Right cardiac atrium (tissue), 5 donors: ENCODE measurements around the gene RSL24D1. TPM values are rescaled to one million over a fixed set of nuclear protein-coding genes. Genes with fewer than 3 reads are reported as not detected.

Source experiments
- ATAC-seq, 2 donors: fragments of 200-7000 bp; cut with Tn5 transposase; one replicate each; pipeline versions ENCODE4 v1.8.0 to v1.9.1; 2020; ENCODE audit warnings: moderate library complexity in 2 of 2, mild to moderate bottlenecking in 1 of 2
- DNase-seq, 3 donors: peaks; one replicate each; pipeline ENCODE4 v3.0.0-alpha.2; 2020
- H3K27ac ChIP-seq: one replicate; pipeline ENCODE4 v1.5.1; 2013; ENCODE audit warnings: mild to moderate bottlenecking, low read length, control low read depth, moderate library complexity
- H3K27me3 ChIP-seq: one replicate; pipeline ENCODE4 v1.6.1; 2013; ENCODE audit not compliant: control insufficient read depth, insufficient read depth
- H3K4me1 ChIP-seq: one replicate; pipeline ENCODE4 v1.6.1; 2013; ENCODE audit warnings: low read length; ENCODE audit not compliant: control insufficient read depth, insufficient read depth
- H3K4me3 ChIP-seq: one replicate; pipeline ENCODE4 v1.5.1; 2013; ENCODE audit warnings: low read length, control low read depth
- H3K9me3 ChIP-seq: one replicate; pipeline ENCODE4 v1.6.1; 2013; ENCODE audit warnings: low read length; ENCODE audit not compliant: control insufficient read depth
- WGBS: extraction: QIAGEN DNeasy Blood & Tissue Kit; methylation state at CpG from one replicate; pipeline ENCODE4 v1.1.7; 2013; 5-methylcytosine and 5-hydroxymethylcytosine counted together
- intact Hi-C, 4 donors: fragments of 100-400 bp; cut with DNase I; formaldehyde crosslinking; loops; one replicate each; pipeline versions ENCODE4 v1.11.0 to v1.14.0; 2022 to 2023
- polyA plus RNA-seq: library from polyadenylated mRNA; stranded (reverse); fragments of 200-250 nt; gene quantifications from one replicate; pipeline ENCODE4 v1.2.3, GENCODE V29; 2013
- total RNA-seq, 4 donors: library from RNA; stranded (reverse); fragmentation: NEBNext Ultra II Directional; extraction: Animal tissue kit (Norgen Biotek cat#: 25700); gene quantifications; one replicate each; pipeline ENCODE4 v1.2.1, GENCODE V29; 2021
- donor health status: healthy with polysubstance abuse.
- donor health status: DM: no; HTN: yes; CAD: no.
- donor health status: DM: no; HTN: no; CAD: no.
- donor health status: DM: no; HTN: yes; CAD: no; lungs with severe emphysema.
- donor health status: DM: yes; HTN: yes; CAD: no.

The RSL24D1 gene
- total and polyA plus RNA-seq, 5 donors, result 54.0 to 59.2 (median 55.1) TPM

- intact Hi-C loops, result no loop called here
- Histone ChIP-seq H3K4me3 (no peak overlapping the region), H3K4me1 (no peaks in the 10 kb centered on the region), H3K27ac (no peak overlapping the region), H3K27me3 (no peaks in the 10 kb centered on the region), H3K9me3 (no peaks in the 10 kb centered on the region)
- 97% methylated on average over 4 of the region's 4 CpGs for WGBS
- no peak for ATAC-seq
- no peak for DNase-seq
Observed at GRCh38 chr15:55204464-55204863, 7.7 kb upstream of the RSL24D1 start.

GRCh38 chr15:55202206-55202605, 5.5 kb upstream of the RSL24D1 start:
- WGBS, result 98% methylated on average over 1 of the region's 1 CpG
- Histone ChIP-seq H3K27ac (no peak overlapping the region), H3K4me1 (no peaks in the 10 kb centered on the region), H3K27me3 (no peaks in the 10 kb centered on the region), H3K4me3 (no peak overlapping the region), H3K9me3 (no peaks in the 10 kb centered on the region)
- intact Hi-C loops, result no loop called here
- DNase-seq (no peak), ATAC-seq (no peak)

- 96% methylated on average over 3 of the region's 3 CpGs for WGBS
- DNase-seq, result no peak
- Histone ChIP-seq H3K27ac (no peak overlapping the region), H3K4me1 (no peaks in the 10 kb centered on the region), H3K4me3 (no peak overlapping the region), H3K9me3 (no peaks in the 10 kb centered on the region), H3K27me3 (no peaks in the 10 kb centered on the region)
- intact Hi-C loops, result no loop called here
- no peak for ATAC-seq
Observed at GRCh38 chr15:55198706-55199105, 2.0 kb upstream of the RSL24D1 start.

GRCh38 chr15:55197719-55198118, 978 bp upstream of the RSL24D1 start:
- no peaks in the 10 kb centered on the region for H3K27me3 ChIP-seq
- H3K4me1 ChIP-seq, result no peaks in the 10 kb centered on the region
- H3K4me3 ChIP-seq, result peak overlapping the region; percentile 87
- H3K9me3 ChIP-seq, result no peaks in the 10 kb centered on the region
- WGBS, result 46% methylated on average over 4 of the region's 4 CpGs
- intact Hi-C loops, result no loop called here
- ATAC-seq (no peak), DNase-seq (no peak)
- H3K27ac ChIP-seq, result no peak overlapping the region

DNA sequence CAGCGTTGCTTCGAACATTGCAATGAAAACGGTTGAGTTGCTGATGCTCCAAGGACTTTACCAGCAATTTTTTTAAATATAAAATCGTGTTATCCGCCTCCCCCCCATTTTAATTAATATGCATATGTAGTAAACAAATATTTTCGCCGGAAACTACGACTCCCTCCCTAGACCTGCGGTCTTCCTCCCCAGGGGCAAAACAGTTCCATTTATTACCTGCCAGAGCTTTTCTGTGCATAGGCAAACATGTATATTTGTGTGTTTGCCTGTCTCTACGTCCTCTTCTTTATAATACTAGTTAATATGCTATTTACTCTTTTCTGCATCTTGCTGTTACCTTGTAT, 593 bp upstream of the RSL24D1 start:
- H3K27me3 ChIP-seq, result no peaks in the 10 kb centered on the region
- ATAC-seq (no peak), DNase-seq (no peak)
- H3K9me3 ChIP-seq, result no peaks in the 10 kb centered on the region
- H3K4me1 ChIP-seq, result no peaks in the 10 kb centered on the region
- intact Hi-C loops, result no loop called here
- under 1% methylated on average over 10 of the region's 10 CpGs for WGBS
- H3K4me3 ChIP-seq, result peak overlapping the region; percentile 87
- peak overlapping the region; percentile 94 for H3K27ac ChIP-seq

DNA sequence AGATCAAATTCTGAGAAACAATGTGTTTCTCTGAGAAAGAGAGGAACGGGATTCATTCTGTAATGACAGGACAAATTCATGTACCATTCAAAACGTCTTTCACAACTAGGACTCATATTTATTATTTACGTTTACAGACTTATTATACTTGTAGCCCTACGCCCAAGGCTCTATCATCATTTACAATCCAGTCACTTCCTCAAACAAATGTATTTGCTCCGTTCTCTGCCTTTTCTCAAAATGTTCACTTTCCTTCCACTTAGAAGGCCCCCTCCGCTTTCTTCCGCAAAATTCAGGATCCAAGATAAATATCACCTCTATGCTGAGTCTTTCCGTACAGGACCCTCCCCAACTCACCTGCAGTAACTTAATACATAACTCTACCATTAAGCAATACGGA, 745 bp downstream of the RSL24D1 start:
- no peaks in the 10 kb centered on the region for H3K9me3 ChIP-seq
- H3K27me3 ChIP-seq, result no peaks in the 10 kb centered on the region
- ATAC-seq, result no peak
- intact Hi-C loops, result no loop called here
- DNase-seq, result no peak
- H3K4me1 ChIP-seq, result no peaks in the 10 kb centered on the region
- 2% methylated on average over 9 of the region's 9 CpGs for WGBS
- H3K27ac ChIP-seq, result peak overlapping the region; percentile 94
- peak overlapping the region; percentile 87 for H3K4me3 ChIP-seq

- Histone ChIP-seq H3K27ac (no peak overlapping the region), H3K9me3 (no peaks in the 10 kb centered on the region), H3K4me1 (no peaks in the 10 kb centered on the region), H3K27me3 (no peaks in the 10 kb centered on the region), H3K4me3 (no peak overlapping the region)
- DNase-seq, result no peak
- intact Hi-C loops, result no loop called here
- ATAC-seq, result no peak
Observed at GRCh38 chr15:55194256-55194655, 2.5 kb downstream of the RSL24D1 start.

DNA sequence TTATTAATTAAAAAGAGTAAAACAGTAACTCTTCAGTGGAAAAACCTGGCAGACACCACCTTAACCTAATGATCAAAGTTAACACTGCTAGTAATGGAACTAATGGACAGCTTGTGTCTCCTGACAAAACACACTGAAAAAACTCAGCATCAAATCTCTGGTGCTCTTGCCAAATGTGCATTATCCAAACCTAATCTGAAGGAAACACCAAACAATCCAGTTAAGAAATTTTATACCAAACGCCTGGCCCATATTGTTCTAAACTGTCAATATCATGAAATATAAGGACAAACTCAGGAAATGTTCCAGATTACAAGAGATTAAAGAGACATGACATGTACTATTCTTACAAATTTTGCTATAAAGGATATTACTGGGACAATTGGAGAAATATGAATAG, 10.4 kb downstream of the RSL24D1 start:
- Histone ChIP-seq H3K27ac (no peak overlapping the region), H3K9me3 (no peaks in the 10 kb centered on the region), H3K4me3 (no peak overlapping the region), H3K27me3 (no peaks in the 10 kb centered on the region), H3K4me1 (no peaks in the 10 kb centered on the region)
- WGBS, result 63% methylated on average over 1 of the region's 1 CpG
- intact Hi-C loops, result no loop called here
- ATAC-seq (no peak), DNase-seq (no peak)

DNA sequence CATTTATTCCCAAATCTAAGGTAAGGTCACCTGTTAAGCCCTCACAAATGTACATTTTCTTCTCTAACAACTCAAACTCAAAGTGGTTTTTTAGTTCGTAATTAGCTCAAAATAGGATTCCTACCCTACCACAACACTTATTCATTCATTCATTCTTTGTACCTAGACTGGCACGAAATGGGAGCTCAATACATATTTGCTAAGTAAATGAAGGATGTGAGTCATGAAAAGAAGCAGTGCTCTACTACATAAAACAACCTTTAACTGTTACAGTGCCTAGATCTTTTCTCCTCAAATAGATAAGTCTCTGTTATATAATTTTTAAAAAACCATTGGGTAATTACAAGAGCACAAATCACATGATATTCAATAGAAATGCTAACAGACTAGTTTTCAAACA, 13.1 kb downstream of the RSL24D1 start:
- DNase-seq, result no peak

GRCh38 chr15:55179141-55179540, 17.6 kb downstream of the RSL24D1 start:
- Histone ChIP-seq H3K27me3 (no peaks in the 10 kb centered on the region), H3K4me1 (no peaks in the 10 kb centered on the region), H3K27ac (no peak overlapping the region), H3K4me3 (no peak overlapping the region), H3K9me3 (no peaks in the 10 kb centered on the region)
- intact Hi-C loops, result no loop called here
- no peak for DNase-seq
- ATAC-seq, result no peak

More for the DNA sequence above, 13.1 kb downstream of the RSL24D1 start:
- ATAC-seq, result no peak
- Histone ChIP-seq H3K9me3 (no peaks in the 10 kb centered on the region), H3K4me1 (no peaks in the 10 kb centered on the region), H3K4me3 (no peak overlapping the region), H3K27me3 (no peaks in the 10 kb centered on the region), H3K27ac (no peak overlapping the region)
- intact Hi-C loops, result no loop called here
- WGBS, result 89% methylated on average over 2 of the region's 2 CpGs

DNA sequence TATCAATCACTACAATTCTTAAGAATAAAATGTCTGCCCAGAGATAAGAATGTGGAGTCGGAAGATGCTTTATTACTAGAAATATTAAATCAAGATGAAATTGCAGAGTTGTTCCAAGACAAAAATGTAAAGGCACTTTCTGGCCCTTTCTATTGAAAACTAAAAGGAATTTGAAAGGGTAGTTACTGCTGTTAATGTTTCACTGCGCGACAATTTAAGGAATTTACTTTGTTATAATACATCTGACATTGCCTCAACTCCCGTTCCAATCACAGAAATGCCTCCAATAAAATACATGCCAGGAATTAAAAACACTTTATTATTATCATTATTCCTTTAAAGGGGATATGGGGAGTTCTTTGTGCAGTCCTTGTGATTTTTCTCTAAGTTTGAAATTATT, 26.4 kb downstream of the RSL24D1 start:
- no peaks in the 10 kb centered on the region for H3K27me3 ChIP-seq
- no peak overlapping the region for H3K4me3 ChIP-seq
- no peak for ATAC-seq
- intact Hi-C loops, result no loop called here
- no peak overlapping the region for H3K27ac ChIP-seq
- no peaks in the 10 kb centered on the region for H3K4me1 ChIP-seq
- no peaks in the 10 kb centered on the region for H3K9me3 ChIP-seq
- DNase-seq, result no peak
- WGBS, result 70% methylated on average over 4 of the region's 4 CpGs

DNA sequence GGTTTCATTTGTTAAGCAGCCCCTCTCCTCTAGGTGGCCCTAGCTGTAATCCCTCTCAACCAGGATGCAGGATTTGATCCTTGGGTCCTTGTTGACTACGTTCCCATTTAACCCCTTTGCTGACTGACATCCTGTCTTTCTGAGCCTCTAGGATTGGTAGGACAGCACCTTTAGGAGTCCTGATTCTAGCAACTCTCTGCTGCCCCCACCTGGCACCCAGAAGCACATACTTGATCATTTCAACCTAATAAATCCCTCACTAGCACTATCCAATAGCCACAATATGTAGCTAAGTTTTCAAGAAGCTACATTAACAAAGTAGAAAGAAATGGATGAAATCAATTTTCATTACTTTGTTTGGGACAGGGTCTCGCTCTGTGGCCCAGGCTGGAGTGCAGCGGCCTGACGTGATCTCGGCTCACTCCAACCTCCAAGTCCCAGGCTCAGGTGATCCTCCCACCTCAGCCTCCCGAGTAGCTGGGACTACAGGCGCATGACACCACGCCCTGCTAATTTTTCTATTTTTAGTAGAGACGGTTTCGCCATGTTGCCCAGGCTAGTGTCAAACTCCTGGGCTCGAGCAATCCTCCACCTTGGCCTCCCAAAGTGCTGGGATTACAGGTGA, 28.3 kb downstream of the RSL24D1 start:
- peak; percentile 40 to 70 for ATAC-seq
- no peaks in the 10 kb centered on the region for H3K27me3 ChIP-seq
- intact Hi-C loops, result no loop called here
- H3K27ac ChIP-seq, result no peak overlapping the region
- no peak overlapping the region for H3K4me3 ChIP-seq
- DNase-seq, result peak; percentile 45 to 62 (median 57)
- WGBS, result 61% methylated on average over 11 of the region's 11 CpGs
- no peaks in the 10 kb centered on the region for H3K9me3 ChIP-seq
- H3K4me1 ChIP-seq, result no peaks in the 10 kb centered on the region
